Activated naive CD4-positive, alpha-beta T cell treated with anti-CD3 and anti-CD28 coated beads, Interleukin-2, amount 50 U/mL, for 16 hours (primary cell): ENCODE results near the gene CIT.

ENCODE experiments used
- DNase-seq: peaks from one replicate; pipeline ENCODE4 v3.0.0-alpha.2; 2020

Gene CIT

GRCh38 chr12:119693511-119693910 lies 183.6 kb downstream of the CIT start:
- no peak for DNase-seq

- DNase-seq, result no peak
Measured at GRCh38 chr12:119692997-119693396, 184.1 kb downstream of the CIT start.

DNA sequence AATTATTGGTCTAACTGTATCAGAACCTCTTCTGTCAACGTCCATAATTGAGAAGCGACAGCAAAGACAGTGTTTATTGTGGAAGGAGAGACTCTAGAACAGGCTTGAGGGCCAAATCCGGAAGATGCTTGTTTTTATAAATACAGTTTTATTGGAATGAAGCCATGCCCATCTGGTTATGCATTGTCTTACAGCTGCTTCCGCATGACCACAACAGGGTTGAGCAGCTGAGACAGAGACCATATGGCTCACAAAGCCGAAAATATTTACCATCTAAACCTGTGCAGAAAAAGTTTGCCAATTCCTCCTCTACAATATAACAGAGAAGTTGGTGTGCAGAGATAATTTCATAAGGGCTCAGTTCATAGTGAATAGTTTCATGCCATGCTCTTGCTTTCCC lies 184.7 kb downstream of the CIT start:
- no peak for DNase-seq

DNA sequence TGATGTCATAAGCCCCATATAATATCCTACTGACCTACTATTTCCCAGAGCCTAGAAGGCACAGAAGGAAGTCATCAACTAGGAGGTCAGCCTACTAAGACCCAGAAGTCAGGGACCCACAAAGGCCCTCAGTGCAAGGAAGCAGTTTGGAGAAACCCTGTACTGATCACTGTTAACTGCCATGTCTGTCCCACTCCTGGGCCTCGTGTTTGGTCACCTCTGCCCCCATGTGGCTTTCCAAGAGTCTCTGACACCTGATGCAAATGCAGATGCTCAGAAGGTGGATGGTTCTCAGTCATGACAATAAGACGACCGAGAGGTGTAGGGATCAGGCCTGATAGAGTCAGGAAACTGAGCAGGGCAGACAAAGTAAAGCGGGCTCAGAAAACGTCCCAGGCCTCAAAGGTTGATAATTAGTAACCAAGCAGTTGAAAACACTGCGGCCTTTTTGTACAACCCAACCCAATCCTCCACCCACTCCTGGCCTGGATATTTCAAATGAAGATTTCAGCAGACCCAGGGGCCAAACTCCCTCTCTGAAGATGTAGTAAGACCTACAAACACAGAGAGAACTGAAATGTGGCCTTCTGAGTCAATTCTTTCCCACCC lies 185.8 kb downstream of the CIT start:
- no peak for DNase-seq

GRCh38 chr12:119689935-119690500 lies 187.1 kb downstream of the CIT start:
- DNase-seq, result no peak

DNA sequence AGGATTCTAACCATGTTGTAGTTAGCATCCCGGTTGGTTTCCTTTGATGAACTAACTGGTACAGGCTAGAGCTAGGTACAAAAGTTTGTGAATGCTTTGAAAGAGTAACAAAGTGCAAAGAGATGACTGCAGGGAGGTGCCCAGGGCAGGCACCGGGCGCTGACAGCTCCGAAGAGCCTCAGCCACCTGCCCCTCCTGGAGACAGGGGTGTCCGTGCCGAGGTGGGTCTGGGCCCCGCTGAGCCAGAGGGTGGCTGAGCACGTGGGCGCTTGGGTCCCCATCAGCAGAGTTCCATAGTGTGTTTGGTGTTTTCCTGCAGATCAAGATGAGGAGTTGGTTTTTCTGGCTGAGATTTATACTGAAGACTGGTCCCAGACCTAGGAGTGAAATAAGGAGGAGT lies 189.2 kb downstream of the CIT start:
- no peak for DNase-seq

- DNase-seq, result no peak
Measured at GRCh38 chr12:119687406-119687805, 189.7 kb downstream of the CIT start.

DNA sequence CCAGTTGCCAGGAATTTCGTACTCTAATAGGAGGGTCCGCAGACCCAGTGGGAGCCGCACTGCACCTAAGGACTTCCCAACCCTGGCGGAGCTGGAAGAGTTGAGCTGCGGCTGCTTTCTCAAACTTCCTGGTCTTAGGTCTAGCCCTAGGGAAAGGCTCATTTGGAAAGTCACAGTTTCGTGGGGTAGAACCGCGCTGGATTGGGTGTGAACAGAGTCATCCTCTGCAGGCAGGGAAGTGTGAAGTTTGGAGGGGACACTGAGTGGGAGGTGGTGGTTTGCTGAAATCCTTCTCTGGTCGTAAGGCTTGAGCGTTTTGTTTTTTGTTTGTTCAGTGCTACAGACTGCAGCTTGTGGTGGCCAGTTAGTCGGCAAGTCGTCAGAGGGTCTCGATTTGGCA lies 190.3 kb downstream of the CIT start:
- DNase-seq, result no peak

DNA sequence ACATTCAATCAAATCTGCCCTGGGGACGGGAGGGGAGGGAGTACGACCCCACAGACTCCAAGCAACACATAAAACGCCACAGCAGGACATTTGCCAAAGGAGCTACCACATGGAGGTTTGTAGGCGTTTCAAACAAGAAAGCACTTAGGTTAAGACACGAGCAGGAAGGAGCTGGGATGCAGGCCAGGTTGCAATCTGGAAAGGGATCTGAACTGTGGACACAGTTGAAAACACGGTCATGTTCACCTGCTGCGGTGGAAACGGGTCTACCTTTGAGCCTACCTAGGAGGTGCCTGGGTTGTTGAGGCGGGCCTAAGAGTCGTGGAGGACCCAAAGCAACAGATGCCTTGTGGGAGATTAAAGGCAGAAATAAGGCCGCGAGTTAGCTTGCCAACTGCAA lies 190.8 kb downstream of the CIT start:
- DNase-seq, result no peak

DNA sequence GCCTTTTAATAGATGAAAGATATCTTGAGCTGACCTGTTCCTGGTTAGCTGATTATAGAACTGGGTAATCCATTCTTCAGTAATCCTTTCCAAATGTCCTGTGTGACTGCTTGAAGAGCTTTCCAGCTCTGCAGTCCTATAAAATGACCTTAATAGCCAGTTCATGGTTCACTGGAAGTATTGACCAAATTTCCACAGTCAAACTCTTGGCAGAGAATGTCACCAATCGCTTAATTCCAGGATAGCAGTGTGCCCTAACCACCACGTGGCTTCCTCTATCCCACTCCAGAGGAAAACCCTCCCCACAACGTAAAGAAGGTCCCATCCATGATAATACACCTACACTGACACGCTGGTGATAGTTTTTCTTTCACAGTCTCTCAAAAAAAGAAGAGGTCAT lies 191.7 kb downstream of the CIT start:
- no peak for DNase-seq

DNA sequence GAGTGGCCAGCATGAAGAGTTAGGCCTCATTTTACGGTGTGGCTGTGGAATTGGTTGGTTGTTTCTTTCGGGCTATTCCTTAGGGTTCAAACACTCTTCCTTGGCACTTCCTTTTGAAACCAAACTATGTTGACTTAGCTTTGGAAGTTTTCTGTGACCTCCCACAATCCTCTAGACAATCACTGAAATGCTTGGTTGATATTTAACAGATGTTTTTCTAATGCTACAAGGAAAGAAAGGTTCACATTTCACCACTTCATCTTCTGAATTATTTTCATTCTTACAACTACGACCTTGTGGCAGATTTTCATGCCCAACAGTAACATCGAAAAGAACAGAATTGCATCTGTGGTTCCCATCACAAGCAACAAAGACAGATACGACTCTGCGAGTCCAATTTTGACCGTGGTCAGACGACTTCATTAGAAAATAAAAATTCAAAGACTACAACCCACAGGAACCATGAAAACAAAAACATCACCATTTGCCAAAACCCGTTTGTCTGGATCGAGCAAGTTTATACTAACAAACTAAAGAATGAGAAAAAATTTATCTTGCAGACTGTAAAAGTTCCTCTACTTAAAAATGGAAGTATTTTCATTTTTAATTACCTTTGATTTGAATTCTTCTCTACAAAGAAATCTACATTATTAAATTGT lies 192.3 kb downstream of the CIT start:
- no peak for DNase-seq

DNA sequence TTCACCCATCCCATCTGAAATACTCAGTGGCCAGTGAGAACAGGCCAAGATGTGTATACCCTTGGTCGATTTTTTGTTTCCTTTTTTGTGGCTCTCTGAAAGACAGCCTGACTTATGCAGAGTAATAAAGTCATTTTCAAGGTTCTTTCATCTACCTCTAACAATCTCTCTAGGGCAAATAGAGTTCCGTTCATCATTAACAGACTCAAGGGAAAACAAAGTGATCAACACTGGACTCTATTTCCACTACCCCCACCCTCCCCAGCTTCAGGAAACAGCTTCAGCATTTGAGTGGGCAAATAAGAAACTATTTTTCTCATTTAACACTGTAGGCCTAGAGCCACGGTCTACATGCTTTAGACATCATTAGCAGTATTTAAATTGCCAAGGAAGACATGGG lies 193.3 kb downstream of the CIT start:
- DNase-seq, result no peak

GRCh38 chr12:119683413-119683812 lies 193.7 kb downstream of the CIT start:
- no peak for DNase-seq

DNA sequence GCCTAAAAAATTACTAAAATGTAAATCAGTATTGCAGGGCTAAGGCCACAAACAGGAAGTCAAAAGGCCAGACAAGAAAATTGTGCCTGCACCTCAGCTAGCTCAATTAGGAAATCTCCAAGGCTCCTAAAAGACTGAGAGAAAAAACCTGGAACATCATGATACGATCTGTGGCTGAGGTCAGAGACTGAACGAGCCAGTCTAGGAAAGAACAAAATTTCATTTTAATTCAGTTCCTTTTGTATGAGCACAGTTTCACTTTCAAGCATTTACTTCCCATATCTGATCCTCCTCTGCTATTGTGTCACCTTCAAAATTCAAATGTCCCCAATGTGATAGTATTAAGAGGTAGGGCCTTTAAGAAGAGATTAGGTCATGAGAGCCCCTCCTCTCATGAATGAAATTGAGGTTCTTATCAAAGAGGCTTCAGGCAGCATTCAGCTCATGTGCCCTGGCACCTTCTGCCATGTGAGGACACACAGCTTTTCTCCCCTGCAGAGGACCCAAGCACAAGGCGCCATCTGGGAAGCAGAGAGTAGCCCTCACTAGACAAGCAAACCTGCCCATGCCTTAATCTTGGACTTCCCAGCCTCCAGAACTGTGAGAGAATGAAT lies 194.4 kb downstream of the CIT start:
- no peak for DNase-seq

DNA sequence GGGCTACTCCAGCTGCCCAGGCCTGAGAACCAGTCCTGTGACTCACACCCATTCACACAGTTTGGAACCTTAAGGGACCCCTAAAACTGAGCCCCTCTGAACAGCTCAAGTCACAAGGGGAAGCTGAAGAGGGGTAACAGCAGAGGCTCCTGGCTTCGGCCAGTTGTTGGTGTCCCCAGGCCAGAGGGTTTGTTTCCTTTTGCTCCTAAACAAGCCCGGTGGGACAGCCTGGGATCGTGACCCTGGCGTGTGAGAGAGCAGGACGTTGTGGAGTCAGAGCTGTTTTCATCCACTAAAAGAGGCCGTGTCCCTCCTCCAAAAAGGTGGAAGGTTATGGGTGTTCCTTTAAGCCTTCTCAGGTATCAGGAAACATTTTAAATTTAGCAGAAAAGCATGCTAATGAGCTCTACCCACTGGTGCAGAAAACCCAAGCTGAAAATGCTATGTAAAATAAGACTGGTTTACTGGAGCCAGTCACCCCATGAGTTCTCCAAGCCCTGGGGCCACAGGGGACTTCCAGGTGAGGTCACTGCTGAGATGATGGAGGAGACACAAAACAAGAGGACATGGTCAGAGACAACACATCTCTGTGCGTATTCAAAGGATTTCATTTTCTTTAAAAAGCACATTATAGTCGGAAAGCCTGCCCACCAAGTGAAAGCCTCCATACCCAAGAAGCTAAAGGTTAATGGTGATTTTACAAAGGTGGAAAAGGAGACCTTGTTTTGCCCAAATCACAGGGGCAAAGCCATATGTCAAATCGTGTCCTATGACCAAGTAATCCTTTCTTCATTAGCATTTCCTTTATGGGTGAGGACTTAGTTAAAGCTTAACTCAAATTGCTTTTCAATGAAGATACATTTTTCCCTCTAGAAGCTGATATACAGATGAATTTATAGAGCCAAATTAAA lies 195.1 kb downstream of the CIT start:
- DNase-seq, result no peak

- DNase-seq, result no peak
Measured at GRCh38 chr12:119681111-119681510, 196.0 kb downstream of the CIT start.

DNA sequence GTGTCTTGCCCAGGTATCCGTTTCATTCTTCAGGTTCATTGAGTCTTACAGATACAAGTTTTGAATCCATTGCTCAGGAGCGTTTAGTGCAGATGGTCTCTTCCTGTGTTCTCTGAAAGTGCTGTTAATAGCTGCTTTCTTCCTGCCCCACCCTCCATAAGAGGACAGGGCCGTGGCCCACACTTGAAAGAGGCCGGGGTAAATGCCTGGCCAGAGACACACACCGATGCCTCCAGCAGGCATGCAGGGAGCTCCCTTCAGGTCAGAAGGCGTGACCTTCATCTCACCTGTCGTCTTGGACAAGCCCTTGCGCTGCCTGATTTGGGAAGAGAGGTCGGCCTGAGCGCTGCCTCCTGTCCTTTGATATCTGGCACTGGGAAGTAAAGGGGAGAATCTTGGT lies 197.6 kb downstream of the CIT start:
- DNase-seq, result no peak

DNA sequence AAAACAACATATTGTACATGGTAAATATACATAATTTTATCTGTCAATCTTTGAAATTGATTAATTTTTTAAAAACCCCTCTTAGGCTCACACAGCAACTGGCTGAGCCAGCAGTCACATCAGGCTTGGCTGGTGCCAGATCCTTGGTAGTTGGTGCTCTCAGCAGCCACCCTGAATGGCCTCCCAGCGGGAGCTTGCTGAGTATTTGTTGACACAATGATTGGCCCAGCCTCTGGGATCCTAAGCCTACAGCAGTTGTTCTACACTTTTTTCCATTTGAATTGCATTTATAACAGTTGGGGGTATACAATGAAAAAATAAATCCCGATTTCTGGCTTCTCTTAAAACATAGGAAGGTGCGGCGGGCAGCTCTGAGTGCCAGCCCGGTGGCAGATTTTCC lies 198.0 kb downstream of the CIT start:
- DNase-seq, result no peak

GRCh38 chr12:119678459-119678858 lies 198.7 kb downstream of the CIT start:
- no peak for DNase-seq

DNA sequence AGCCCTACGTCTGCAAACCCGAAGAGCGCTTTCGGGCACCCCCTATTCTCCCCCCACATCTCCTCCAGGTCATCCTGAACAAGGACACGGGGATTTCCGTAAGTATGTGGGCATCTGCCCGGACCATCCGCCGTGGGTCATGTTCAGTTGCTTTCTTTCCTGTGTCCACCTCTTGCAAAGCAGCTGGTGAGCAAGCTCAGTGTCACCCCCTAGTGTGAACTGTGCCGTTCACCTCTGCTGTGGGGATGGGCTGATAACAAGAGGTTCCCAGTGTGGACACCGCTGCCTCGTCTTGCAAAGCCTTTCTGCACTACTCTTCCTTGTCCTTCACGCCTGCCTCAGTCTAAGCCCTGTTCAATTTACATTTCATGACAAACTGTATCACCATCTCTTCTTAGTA lies 200.5 kb downstream of the CIT start:
- no peak for DNase-seq

DNA sequence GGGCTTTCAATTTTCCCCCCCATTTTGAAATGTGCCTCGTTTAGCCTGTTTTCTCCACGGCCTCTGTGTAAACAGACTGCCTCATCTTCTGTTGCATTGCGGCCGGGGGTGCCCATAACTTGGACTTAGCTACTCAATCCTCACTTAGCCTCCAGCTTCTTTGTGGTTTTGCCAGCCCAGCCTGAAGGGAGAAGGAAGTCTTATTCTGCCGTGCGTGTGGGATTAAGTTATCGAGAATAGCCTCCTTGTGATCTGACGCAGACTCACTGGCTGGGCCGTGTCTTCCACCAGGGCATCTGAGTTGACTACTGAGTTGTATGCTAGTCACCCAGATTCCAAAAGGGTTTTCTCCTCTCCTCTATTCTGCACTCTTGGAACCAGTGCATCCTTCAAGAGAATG lies 201.1 kb downstream of the CIT start:
- DNase-seq, result no peak

DNA sequence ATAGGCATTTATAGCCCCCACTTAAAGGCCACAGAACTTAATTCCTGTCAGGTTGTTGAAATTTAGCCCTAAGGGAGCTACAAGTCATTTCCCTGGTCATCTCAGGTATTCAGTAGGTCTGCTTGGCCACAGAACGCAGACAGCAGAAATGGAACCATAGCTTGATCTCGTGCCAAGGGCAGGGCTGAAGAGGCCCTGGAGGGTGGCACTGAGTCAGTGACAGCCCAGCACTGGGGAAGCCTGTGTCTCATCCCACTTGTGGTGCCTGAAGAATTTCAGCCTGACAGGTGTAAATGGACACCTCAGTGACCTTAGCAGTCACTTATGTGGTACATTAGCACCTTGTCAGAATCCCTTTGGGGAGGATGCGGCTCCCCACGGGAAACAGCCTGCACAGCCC lies 202.6 kb downstream of the CIT start:
- no peak for DNase-seq

DNA sequence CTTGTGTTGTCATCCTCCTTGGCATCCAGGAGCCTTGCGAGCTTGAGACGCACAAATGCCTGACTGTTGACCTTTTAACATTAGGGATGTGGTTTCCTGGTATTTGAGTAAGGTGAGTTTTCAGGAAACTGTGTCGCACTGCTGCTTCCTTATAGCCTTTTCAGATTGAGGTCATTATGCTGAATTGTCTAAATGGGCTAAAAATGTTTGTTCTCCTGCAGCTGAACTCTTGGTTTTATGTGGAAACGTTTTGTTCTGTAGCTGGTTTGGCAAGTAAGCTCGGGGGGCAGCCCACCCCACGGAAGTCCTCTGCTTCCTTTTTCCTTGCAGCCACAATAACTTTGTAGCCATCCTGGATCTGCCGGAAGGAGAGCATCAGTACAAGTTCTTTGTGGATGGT lies 203.5 kb downstream of the CIT start:
- no peak for DNase-seq
